NOMO-1 treated with DMSO at 0.1 percent for 48 hours (cell line): ENCODE results near the gene DAB2.

Source experiments
- DNase-seq: peaks from one replicate; lab custom pipeline; 2025; ENCODE audit not compliant: unreplicated experiment; lab: John Stamatoyannopoulos, UW

DAB2 gene

DNA sequence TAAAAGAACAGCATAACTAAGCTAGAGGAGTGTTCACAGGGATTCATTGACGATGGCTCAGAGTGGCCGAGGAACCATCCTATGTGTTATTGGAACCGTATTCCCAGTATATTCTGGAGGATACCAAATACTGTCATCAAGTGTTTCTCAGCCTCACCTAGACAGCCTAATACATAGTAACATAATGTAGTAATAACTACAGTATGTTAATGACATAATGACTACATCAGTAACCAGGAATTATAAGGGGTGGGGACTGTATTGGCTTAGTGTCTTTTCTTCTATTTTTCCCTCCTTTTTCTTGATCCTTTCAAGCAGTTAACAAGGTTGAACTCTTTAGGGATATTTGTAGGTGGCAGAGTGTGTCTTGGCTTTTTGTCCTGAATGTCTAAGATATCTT, 33.8 kb downstream of the DAB2 start:
- no peak for DNase-seq

DNA sequence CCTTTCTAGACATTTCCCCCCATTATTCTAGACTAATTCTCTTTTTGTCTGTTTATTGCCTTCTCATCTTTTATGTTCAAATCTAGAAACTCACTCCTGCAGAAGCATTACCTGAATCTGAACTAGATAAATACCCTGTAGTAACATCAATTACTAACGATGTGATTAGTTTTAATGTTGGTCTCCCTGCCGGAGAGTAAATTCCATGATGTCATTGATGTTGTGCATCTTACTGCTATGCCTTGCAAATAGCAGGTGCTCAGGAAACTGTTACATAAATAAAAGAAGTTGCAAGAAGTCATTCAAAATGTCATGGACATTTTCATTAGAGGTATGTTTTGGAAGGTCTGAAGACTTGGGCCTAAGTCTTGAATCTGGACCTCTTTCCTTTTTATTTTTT, 37.5 kb downstream of the DAB2 start:
- DNase-seq, result no peak

GRCh38 chr5:39384271-39384670, 40.5 kb downstream of the DAB2 start:
- no peak for DNase-seq

DNA sequence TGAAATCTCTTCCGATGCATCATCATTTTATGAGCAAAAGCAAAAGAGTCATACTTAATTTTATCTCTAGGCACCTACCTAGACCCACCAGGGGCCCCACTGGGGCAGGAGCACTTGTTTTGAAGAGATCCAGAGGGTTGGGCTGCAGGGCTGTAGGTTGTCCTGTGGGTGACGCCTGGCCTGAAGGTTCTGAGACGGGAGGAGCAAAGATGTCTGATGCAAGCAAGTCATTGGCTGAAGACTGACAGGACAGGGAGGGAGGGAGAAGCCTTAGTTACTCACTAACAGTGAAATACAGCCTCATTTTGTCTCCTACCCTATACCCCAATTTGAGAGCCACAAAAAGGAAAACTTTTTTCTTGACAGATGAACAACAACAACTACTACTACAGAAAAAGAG, 43.4 kb downstream of the DAB2 start:
- DNase-seq, result no peak

DNA sequence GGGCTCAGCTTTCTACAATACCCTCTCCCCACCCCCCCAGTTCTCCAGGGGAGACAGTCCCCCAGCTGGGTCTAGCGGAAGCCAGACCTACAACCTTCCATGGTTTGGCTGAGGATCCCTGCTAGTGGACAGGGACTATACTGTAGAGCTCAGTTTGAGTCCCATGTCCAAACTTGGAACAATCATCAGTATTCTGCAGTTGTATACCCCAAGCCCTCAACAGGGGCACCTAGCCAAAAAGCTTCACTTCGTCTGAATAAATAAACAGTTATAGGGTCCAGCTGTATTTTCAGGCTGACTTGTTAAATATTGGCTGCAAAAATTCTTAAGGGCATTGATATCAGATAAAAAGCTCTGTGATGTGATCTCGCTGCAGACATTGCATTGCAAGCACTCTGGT, 45.1 kb downstream of the DAB2 start:
- no peak for DNase-seq

DNA sequence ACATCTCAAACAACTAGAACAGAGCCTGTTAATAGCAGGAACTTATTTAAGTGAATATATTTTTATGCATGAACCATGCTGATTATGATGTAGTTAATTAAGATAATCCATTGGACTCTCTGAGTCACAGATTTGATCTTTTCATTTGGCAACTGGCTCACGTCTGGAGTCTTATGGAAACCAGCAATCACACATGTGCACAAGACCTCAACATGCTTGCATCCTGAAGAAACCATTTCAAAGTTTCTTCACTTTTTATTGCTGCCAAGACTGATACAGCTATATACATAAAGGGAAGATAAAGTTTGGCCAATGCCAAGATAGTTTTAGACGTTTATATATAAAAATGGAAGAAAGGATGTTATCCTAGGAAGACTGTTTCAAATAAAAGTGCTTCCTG, 47.2 kb downstream of the DAB2 start:
- no peak for DNase-seq

GRCh38 chr5:39376293-39376714, 48.5 kb downstream of the DAB2 start:
- peak; percentile 83 for DNase-seq

- no peak for DNase-seq
These were observed 51.0 kb downstream of the DAB2 start for GRCh38 chr5:39373791-39374190.

DNA sequence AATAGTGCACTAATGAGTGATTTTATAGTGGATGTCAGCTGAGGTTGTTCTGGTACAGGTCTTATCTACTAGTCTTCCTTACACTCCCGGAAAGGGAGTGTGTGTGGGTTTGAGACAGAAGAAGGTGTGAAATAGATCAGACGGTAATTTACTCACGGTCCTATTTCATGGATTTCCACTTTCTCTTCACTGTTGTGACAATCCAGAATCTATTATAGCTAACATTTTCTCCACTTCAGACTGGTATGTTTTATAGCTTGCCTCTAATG, 53.5 kb downstream of the DAB2 start:
- DNase-seq, result no peak

- no peak for DNase-seq
These were observed 54.0 kb downstream of the DAB2 start for GRCh38 chr5:39370555-39371366.

- no peak for DNase-seq
These were observed 55.5 kb downstream of the DAB2 start for GRCh38 chr5:39369123-39369815.

- DNase-seq, result no peak
These were observed 56.7 kb downstream of the DAB2 start for GRCh38 chr5:39368116-39368515.

DNA sequence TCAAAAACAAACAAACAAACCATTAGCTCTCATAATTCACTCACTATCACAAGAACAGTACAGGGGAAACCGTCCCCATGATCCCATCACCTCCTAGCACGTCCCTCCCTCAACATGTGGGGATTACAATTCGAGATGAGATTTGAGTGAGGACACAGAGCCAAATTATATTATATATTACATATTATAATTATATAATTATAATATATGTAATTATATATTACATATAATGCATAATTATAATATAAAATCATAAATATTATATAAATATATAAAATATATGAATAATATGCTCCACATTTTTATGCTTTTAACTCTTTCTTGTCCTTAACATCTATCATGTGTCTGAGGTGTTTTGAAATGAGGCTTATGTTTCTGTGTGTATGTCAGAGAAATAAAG, 57.1 kb downstream of the DAB2 start:
- DNase-seq, result no peak

DNA sequence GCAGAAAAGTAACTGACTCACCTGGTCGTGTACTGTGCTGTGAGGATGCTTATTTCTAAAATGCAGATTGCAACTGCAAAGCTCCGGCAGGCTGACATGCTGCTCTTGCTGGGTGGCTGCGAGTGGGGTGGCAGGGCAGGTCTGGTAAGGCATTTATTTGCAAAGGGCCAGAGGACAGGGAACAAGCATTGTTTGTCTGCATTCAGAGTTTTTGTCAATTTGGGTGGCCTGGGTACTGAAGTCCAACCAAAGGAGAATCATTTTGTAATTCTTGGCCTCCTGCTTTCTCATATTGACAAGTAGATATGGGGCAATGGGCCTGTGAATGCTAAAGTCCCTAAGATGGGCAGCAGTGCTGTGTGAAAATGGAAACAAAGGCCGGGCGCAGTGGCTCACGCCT, 60.4 kb downstream of the DAB2 start, which contains the start of gene C9:
Gene C9 (minus strand): TSS at position 129 of the 400 bp plus-strand sequence. CDS start 31 bp downstream, at position 98.
- DNase-seq, result no peak

GRCh38 chr5:39363217-39363616, 61.6 kb downstream of the DAB2 start:
- DNase-seq, result no peak

DNA sequence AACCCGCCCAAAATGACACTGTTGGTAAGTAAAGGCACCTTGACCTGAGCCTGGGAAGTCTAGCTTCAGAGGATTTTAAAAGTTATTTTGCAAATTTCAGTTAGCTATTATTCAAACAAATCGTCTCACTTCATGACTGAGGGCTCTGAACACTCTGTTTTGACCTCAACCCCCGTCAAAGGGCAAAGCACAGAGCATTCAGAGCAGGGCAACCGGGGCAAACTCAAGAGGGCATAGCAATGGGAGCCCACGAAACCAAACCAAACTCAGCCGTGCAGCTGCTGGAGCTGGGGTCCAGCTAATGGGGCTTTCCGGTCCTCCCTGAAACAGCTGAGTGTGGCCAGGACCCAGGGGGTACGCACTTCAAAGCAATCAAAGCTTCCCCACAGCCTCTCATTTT, 62.1 kb downstream of the DAB2 start:
- no peak for DNase-seq

DNA sequence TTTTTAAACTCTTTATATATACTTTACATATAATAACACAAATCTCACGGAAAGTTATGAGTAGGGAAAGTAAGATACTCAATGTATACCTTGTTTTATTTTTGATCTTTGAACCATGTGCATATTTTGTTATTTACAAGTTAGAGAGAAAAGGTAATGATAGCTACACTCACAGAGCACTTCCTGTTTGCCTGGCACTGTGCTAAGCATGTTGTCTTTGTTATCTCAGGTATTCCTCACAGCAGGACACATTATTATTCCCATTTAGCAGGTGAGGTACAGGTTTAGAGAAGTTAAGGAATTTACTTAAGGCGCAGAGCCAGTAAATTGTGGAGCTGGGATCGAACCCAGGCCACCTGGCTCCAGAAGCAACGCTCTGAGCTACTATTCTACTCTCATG, 63.5 kb downstream of the DAB2 start:
- no peak for DNase-seq

DNA sequence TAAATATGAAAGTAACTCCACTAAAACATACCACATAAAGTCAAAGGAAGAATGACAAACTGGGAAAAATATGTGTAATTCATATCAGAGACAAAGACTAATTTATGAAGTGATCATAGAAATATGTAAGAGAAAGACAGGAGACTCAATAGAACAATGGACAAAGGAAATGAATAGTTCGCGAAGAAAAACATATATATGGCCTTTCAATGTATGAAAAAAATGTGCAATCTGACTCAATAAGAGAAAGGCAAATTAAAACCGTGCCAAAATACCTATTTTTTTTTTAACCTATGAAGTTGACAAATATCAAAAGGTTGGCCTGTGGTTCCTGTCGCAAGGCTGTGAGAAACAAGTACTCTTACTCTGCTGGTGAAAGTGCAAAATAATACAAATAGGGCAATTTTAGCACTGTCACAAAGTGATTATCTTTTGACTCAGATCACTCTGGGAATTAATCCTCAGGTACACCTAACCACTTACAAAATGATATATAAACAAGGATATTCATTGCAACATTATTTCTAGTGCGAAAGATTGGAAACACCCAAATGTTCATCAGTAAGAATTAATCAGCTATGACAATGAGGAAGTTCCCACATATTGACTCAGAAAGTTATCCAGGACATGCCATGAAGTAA, 64.2 kb downstream of the DAB2 start:
- no peak for DNase-seq

DNA sequence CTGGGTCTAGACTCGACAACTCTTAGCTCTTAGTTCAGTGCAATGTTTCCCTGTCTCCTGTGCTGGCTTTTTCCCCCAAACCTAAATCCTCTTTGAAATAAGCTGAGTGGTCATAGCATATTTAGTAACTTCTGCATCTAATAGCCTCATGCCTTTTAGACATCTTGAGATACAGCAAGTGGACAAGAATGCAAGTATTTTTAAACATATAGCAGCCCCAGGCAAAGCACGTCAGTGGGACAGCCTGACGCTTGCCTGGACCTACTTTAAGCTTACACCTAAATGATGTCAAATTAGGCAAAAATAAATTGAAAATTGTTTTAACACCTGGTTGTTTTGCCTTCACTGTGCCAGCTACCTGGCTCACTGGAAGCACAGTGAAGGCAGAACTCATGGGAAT, 68.5 kb downstream of the DAB2 start:
- DNase-seq, result no peak

DNA sequence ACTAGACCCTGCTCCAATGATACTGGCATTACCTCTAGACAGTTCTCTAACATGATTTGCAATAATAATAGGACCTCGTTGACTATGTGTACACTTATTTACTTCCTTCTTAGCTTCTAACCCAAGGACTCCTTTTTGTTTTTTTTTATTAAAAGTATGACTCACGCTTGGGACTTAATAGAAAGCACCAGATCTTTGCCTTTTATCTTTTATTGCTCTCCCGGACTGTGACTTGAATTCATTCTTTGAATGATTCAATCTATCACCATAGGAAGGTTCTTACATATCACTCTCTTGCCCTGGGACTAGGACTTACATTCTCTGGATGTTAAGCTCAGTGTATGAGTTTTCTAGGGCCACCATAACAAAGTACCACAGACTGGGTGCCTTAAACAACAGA, 69.5 kb downstream of the DAB2 start:
- DNase-seq, result no peak

DNA sequence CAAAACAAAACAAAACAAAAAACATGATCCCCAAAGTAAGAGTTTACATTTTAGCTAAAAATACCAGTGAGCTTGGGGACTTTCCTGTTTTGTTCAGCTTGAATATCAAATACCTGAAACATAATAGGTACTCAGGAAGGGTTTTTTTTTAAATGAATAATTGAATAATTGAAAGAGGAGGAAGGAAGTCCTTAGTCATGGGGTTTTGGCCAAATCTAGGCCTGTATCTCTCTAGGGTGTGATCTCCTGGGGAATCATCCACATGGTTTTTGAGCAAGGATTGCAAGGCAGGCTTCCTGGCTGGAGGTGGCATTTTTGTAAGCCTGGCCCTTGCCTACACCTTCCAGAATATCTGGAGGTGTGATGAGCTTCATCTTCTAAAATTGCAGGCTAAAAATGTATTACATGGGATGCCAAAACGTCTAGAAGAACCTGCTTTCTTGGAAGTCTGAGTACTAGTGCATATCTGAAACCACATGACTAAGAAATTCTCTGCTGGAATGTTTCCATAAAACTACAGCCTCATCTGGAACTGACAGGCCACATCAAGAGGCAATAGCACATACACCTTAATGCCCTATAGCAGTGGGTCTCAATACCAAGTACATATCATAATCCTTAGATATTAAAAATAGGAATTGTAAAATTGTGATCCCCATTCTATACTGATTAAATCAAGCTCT, 70.9 kb downstream of the DAB2 start:
- no peak for DNase-seq

DNA sequence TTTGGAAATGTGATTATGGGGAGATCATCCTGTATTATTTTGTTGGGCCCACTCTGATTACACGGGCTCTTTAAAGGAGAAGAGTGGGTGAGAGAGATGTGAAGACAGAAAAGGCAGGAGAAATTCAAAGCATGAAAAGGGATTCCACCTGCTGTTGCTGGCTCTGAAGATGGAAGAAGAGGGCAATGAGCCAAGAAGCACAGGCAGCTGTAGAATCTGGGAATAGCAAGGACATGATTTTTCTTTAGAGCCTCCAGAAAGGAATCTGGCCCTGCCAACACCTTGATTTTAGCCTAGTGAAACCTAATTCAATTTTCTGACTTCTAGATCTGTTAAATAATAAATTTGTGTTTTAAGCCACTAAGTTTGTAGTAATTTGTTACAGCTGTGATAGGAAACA, 71.8 kb downstream of the DAB2 start:
- DNase-seq, result no peak
